Right kidney (tissue), 1 donor: Measurements from ENCODE around the gene ST3GAL6.
A peak's percentile ranks its signal among the peaks of the same experiment; 100 is the strongest.
"Not testable (repeated sequence)": the region's sequence is repeated elsewhere in the genome, so short reads cannot be mapped to it uniquely, and the experiment has no call there.

ENCODE experiments used
- DNase-seq: peaks from one replicate; pipeline ENCODE4 v3.0.0-alpha.2; 2016

The ST3GAL6 gene

GRCh38 chr3:98805571-98805970, 42.4 kb downstream of the ST3GAL6 start:
- no peak for DNase-seq

DNA sequence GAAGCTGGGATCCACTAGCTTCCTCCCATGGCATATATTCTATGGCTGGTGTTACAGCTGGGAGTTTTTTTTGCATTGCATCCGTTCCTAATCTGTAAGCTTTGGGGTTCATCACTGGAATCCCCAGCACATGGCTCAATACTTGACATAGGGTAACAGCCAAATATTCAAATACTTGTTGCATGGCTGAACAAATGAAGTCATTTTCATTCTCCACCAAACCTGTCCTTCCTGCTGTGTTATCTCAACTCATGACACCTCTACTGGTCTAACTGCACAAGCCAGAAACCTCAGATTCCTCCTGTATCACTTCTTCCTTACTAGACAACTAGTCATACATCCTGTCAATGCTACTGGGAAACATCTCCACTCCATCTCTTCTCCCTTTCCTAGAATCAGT, 43.4 kb downstream of the ST3GAL6 start:
- DNase-seq = no peak

DNA sequence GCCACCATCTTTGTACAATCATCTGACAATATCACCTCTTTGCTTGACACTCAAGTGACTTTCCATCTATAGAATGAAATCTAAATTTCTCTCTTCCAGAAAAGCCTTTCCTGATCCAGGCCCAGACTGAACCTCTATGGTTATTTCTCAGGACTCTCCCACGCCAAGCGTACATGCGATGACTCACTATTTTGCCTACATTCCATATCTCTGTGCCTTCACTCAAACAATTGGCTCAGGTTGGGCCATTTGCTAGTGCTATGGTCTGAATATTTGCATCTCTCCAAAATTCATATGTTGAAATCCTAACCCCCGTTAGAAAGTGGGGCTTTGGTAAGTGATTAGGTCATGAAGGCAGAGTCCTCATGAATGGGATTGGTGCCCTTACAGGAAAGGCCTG, 43.9 kb downstream of the ST3GAL6 start:
- no peak for DNase-seq

DNA sequence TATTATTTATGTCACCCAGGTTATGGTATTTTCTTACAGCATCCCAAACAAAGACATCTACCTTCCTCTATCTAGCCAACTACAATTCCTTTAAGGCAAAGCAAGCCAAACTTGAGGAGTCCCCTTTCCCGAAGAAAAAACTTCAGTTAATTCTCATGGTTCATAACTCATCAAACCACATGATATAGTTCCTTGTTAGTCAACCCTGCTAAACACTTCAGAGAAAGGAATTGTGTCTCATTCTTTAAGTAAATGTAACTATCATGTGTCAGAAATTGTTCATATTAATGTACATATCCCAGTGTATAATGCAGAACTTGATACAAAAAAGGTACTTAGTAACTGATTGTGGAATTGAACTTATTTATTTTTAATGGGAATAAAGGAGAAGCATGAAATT, 44.4 kb downstream of the ST3GAL6 start:
- DNase-seq = no peak

DNA sequence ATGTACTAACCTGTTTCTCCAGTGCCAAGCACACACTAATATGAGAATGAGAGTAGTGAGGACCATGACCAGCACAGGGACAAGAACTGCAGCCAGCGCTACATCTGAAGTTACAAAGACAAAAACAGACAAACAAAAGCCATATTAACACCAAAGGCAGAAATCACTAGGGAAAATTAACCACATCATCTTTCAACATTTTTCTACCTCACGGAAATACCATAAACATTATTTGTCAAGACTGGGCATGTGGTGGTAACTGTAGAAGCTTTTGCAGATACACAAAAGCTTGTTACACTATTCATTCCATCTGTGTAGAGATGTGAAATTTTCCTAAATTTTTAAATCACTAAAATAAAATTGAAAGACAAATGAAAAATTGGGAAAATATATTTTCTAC, 44.9 kb downstream of the ST3GAL6 start:
- no peak for DNase-seq

DNA sequence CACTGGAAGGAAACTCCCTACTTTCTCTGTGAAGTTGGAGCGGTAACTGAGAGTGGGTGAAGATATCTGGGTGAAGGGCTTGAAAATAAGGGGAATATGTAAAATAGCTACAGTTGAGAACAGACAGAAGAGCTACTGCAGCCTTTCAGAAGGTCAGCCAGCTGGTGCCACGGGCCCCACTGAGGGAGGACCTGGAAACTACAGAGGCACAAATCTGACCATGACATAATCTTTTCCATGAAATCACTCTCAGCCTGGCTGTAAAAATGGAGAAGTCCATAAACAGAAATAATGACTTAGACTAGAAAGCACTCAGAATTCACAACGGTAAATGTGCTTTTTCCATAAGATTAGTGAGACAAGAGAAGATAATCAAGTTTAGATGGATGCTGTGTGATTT, 46.4 kb downstream of the ST3GAL6 start:
- DNase-seq = no peak

- no peak for DNase-seq
These were observed 47.9 kb downstream of the ST3GAL6 start for GRCh38 chr3:98811048-98811447.

DNA sequence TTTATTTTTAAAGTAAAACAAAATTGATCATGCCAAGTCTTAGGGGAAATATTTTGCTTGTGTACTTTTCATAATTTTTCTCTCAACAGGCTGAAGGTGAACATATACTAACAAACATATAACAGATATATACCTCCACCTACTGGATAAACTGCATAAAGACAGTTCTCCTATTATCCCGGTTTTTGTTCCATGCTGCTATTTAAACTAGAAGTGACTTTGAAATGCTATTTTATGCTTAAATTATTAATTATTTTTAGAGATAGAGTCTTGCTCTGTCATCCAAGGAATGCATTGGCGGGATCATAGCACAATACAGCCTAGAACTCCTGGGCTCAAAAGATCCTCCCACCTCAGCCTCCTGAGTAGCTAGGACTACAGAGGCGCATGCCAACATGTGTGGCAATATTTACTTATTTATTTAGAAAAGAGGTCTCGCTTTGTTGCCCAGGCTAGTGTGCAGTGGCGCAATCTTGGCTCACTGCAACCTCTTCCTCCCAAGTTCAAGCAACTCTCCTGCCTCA, 49.8 kb downstream of the ST3GAL6 start:
- no peak for DNase-seq

GRCh38 chr3:98814817-98815420, 51.8 kb downstream of the ST3GAL6 start:
- no peak for DNase-seq

DNA sequence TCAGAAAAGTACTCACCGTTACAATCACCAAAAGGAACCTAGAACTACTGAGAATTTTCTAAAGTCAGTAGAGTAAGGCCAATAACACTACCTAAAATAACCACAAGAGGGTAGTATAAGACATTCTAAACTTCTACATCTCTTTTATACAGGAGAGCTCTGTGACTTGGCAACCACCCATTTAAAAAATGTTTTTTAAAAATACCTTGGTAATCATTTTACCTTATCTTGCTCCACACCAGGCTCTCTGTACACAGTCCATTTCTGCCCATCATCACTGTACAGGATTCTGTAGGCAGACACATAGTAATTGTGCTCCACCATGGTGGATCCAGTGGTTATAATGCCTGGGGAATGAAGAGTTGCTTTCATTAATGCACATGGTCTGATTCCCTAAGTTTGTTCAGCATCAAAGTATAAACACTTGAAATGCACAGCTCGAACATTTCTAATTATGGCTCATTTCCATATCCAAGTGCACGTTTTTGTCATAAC, 54.5 kb downstream of the ST3GAL6 start:
- DNase-seq = peak; percentile 36

GRCh38 chr3:98821063-98821462, 57.9 kb downstream of the ST3GAL6 start:
- DNase-seq = no peak

- DNase-seq = no peak
These were observed 60.7 kb downstream of the ST3GAL6 start for GRCh38 chr3:98823791-98824190.

DNA sequence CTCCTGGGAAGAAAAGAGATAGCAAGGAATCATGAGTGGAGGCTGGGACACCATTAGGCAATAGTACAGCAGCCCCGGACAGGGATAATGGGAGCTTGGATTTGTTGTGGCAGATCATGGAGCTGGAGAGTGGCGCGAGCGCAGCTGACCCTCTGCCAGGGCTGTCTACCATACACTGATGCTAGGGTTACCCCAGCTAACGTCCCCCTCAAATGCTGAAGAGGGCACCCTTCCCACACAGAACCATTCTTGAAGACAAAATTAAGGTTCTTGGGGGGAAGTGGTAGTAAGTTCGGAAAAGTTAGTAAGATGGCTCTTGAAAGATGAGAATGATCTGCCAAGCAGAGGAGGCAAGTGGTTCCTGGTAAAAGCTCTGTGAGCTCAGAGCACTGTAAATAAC, 61.1 kb downstream of the ST3GAL6 start:
- DNase-seq = no peak

DNA sequence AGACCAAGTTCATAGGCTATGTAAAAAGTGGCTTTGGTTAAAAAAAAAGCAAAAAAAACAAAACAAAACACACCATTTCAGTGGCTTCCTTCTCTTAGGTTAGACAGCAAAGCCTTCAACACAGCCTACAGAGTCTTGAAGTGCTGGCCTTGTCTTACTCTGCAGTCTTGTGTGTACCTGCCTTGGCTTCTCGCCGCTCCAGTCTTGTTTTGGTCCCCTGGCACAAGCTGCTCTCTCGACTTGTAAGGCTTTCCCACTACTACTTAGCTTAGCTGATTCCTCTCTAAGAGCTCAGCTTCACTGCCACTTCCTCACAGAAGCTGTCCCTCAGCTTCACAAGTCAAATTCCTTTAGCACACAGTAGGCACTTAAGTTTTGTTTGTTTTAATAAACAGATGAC, 63.0 kb downstream of the ST3GAL6 start:
- DNase-seq = no peak

- no peak for DNase-seq
These were observed 64.2 kb downstream of the ST3GAL6 start for GRCh38 chr3:98827221-98827920.

GRCh38 chr3:98829246-98829832, 66.2 kb downstream of the ST3GAL6 start:
- no peak for DNase-seq

GRCh38 chr3:98831060-98831459, 67.9 kb downstream of the ST3GAL6 start:
- not testable (repeated sequence) for DNase-seq

DNA sequence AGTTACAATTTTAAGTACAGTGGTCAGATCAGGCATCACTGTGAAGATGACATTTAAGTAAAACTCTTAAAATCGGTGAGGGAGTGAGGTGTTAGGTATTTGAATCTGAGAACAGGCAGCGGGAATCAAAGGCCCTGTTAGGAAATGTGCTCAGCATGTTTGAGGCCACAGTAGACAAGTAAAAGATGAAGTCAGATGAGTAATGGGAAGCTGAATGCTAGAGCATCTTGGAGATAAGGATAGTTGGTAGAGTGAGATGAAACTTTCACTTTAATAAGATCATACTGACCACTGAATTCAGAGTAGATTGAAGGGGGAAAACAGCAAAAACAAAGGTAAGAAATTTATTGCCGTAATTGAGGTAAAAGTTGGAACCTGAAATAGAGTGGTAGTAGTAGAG, 76.7 kb downstream of the ST3GAL6 start:
- no peak for DNase-seq

DNA sequence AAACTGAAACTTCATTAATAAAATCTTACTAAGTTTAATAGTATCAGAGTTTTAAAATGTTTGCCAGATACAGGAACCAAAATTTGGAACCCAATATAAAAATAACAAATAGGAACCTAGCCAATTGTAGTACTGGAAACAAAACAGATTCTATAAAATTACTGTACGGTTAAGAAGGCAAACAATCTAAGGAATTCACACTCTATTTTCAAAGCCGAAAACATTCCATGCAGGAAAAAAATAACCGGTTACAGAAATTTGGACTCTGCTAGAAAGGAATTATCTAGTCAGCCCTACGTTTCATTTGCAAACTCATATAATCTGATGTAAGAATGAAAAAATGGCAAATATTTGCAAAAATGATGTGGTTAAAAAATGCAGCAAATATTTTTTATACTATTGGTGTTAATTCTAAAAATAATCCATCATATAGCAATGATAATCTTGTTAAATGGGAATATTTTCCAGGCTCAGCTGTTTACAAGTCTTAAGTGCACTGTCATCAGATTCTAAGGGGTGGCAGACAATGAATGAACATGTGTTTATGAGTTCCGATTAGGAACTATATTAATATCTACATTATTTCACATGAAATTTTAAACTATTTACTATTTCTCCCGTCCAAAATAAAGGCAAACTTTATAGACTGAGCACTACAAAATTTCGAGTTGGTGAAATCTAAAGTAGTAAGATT, 80.3 kb downstream of the ST3GAL6 start:
- no peak for DNase-seq
